ENCODE measurements around the gene GABBR2.

Gene GABBR2

DNA sequence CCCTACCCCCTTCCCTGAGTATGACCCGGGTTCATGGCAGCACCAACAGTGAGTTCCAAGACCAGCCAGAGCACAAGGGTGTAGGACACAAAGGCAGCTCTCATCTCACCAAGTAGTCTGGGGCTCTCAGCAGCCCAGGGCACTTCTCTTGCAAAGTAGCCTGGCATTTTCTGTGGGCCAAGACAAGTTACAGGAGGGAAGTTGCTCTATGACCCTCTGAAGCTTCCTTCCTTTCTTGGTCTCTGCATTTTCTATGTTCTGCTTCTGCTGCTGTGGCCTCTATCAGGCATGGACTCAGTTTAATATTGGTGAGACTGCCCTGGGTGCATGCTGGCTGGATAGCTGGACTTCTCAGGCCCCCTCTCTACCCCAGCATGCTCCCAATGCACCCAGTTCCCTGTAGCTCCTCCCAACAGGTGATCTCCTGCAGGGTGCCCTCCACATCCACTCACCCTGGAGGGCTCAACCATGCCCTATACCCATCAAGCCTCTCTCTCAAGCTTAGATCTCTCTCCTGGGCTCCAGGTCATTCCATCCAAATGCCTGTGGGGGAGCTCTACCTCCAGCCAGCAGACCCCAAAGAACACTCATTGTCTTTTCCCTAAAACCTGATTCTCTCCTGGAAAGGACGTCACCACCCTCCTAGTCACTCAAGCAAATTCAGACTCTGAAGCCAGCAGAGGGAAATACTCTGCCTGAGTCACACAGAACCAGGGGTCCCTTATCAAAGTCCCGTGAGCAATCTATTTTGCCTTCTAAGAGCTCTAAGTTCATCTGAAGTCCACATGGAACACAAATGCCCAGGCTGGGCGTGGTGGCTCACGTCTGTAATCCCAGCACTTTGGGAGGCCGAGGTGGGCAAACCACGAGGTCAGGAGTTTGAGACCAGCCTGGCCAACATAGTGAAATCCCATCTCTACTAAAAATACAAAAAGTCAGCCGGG is 467.1 kb downstream of the GABBR2 start:
- in situ Hi-C loops (cut with HindIII; ENCODE audit: low pct_ligation_motif_present, low pct_unique_long_range_greater_than_20kb, low sequenced_read_pairs) = no loop called here
- DNase-seq = no peak

DNA sequence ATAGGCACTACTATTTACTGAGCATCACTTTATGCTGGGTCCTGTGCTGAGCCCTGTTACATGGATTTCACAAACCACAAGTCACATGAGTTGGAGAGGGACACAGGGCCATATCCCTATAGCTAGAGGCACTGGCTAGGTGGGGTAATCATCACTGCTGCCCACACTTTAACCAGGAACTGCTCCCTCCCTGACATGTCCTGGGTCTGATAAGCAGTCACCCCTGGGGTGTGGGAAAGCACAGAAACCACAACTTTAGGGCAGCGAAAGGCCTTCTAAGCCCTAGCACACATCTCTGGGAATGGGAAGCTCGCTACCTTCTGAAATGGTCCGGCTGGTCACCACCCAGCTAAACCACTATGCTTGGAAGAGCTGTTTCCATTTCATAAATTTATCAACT is 468.3 kb downstream of the GABBR2 start:
- in situ Hi-C loops (cut with HindIII; ENCODE audit: low pct_ligation_motif_present, low pct_unique_long_range_greater_than_20kb, low sequenced_read_pairs) = no loop called here
- no peak for DNase-seq
